AG10803 (cell line): ENCODE measurements around the gene FAR2.
A peak's percentile ranks its signal among the peaks of the same experiment; 100 is the strongest.

Source experiments
- DNase-seq: peaks from one replicate; pipeline ENCODE4 v3.0.0; 2010; ENCODE audit warnings: low read depth
- H3K4me3 ChIP-seq: 2 replicates; pipeline ENCODE4 v1.5.1; 2011; ENCODE audit warnings: mild to moderate bottlenecking, low read length, control low read depth
- TF ChIP-seq, protein P1 (sequence below): conservative IDR thresholded peaks from 2 replicates; pipeline ENCODE4 v1.5.1; 2011; ENCODE audit warnings: mild to moderate bottlenecking, low read length, control low read depth, inconsistent platforms

Gene FAR2

DNA sequence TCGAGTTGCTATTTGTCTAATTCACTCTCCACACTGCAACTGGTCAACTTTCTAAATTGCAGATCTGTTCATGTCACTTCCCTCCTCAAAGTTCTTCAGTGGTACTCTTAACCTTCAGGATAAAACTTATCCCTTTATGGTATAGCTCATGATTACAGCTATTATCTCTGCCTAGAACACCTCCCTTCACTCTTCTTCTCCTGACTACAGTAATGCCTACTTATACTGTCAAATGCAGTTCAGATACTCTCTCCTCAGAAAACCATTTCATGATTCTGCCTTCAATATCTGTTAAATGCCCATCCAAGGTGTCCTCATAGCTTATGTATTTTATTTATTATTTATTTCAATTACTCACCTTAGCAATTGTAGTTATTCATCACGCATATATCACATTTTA lies 85.5 kb downstream of the FAR2 start:
- TF ChIP-seq, protein P1, sequence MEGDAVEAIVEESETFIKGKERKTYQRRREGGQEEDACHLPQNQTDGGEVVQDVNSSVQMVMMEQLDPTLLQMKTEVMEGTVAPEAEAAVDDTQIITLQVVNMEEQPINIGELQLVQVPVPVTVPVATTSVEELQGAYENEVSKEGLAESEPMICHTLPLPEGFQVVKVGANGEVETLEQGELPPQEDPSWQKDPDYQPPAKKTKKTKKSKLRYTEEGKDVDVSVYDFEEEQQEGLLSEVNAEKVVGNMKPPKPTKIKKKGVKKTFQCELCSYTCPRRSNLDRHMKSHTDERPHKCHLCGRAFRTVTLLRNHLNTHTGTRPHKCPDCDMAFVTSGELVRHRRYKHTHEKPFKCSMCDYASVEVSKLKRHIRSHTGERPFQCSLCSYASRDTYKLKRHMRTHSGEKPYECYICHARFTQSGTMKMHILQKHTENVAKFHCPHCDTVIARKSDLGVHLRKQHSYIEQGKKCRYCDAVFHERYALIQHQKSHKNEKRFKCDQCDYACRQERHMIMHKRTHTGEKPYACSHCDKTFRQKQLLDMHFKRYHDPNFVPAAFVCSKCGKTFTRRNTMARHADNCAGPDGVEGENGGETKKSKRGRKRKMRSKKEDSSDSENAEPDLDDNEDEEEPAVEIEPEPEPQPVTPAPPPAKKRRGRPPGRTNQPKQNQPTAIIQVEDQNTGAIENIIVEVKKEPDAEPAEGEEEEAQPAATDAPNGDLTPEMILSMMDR = no peak
- no peak for DNase-seq
- no peak overlapping the region for H3K4me3 ChIP-seq

DNA sequence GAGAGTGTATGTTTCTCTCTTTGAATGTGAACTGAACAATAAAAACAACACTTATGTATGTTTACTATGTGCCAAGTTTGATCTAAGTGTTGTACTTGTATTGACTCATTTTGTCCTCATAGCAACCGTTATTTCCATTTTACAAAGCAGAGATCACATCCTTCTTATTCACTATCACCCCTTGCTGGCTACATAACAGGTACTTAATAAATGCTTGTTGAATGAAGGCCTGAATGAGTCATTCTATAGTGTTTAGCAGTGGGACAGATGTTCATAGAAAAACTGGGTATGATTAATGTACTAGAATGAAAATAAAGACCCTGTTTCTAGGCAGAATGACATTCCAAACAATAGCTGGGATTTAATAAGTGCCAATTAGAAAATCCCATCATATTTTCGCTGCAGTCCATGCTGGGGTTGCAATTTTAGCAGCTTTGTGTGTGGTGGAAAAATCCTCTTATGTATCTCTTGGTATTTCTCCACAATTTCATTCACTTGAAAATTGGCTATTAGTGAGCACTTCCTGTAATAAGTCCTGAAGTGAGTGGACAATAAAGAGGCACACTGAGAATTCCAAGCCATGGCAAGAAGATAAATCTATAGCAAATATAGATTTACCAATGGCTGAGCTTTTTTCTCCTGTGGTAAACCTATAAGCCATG lies 86.0 kb downstream of the FAR2 start:
- TF ChIP-seq, protein P1 = no peak
- DNase-seq = no peak
- no peak overlapping the region for H3K4me3 ChIP-seq

DNA sequence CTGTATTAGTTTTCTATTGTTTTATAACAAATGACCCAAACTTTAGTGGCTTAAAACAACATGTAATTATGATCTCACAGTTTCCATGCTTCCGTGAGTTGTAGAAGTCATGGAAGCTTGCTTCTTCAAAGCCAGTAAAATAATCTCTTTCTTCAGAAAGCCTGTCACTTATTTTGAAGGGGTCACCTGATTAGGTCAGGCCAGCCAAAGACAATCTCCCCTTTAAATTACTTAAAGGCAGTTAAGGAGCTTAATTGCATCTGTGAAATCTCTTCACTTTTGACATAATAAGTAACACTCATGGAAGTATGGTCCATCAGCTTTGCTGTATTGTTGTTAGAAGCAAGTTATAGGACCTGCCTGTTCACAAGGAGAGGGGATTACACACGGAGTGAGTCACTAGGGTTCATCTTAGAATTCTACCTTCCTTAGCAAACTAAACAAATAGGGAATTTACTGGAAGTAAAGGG lies 89.8 kb downstream of the FAR2 start:
- H3K4me3 ChIP-seq = no peak overlapping the region
- TF ChIP-seq, protein P1 = no peak
- no peak for DNase-seq

DNA sequence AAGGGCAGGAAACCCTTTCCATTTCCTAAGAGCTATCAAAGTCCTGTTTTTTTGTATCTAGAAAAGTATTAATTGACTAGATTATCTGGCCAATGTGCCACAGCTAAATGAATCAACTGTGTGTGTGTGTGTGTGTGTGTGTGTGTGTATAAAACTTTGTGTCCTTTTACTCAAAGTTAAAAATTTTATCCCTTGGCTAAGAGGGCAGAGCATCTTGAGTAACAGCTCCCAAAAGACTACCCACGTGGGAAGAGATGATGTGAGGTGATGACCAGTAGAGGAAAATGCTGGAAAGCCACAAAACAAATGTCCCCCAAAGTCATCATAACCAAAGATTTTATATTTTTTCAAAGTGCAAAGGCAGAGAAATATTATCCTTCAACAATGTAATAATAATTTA lies 90.3 kb downstream of the FAR2 start:
- no peak for DNase-seq
- H3K4me3 ChIP-seq = no peak overlapping the region
- TF ChIP-seq, protein P1 = no peak

DNA sequence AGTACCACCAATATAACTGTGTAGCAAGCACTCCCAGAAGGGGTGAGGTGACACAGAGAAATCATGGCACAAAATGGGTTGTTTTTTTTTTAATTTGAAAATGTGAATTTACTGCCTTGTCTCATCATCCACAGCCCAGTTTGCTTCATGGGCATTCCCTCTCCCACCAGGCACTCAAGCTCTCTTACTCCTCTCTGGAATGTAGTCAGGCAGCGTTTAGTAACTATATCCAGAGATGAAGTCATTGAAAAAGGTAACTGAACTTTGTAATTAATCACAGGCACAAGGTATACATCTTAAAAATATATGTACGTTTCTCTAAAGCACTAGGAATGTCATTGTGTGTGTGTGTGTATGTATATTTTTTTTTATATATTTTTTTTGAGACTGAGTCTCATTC lies 91.4 kb downstream of the FAR2 start:
- TF ChIP-seq, protein P1 = no peak
- no peak overlapping the region for H3K4me3 ChIP-seq
- no peak for DNase-seq

DNA sequence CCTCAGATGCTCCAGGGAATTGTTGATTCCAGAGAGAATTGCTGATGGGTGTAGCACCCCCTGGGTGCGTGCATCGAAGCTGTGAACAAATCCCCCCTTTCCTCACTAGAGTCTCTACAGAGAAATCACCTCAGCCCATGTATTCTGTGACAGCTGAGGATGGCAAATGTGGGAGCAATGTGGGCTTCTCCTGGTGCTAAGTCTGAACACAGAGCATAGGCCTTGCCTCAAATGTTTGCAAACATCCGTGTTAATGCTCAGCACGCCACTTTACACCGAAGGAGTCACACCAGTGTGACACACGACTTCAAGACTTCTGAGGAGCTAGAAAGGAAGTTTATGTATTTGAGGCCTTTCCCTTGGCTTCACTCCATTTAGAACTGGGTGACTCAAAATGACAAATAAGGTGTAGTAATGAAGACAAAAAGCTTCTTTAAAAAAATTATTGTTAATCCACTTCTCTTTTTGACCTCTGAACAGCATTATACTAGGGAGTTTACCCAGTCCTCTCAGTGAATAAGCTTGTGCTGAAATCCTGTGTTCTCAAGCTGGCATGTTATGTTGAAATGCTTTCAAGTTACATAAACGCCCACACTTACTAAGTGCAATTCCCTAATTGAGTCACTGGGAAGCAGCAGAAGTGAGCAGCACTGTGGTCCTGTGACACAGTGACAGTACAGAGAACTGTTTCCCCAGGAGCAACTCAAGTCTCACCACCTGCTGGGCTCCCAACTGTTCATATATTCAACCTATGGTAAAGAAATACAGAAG lies 92.9 kb downstream of the FAR2 start:
- H3K4me3 ChIP-seq = no peak overlapping the region
- TF ChIP-seq, protein P1 = peak; percentile 32
- DNase-seq = peak; percentile 80
